WTC11 (cell line): ENCODE data around the gene RASGRP2. TPM values are rescaled to one million over a fixed set of nuclear protein-coding genes. Genes with fewer than 3 reads are reported as not detected.

Experiments used
- ATAC-seq: fragments of 200-7000 bp; cut with Tn5 transposase; 2 replicates; pipeline ENCODE4 v1.10.0; 2021; ENCODE audit warnings: mild to moderate bottlenecking, moderate library complexity
- CTCF ChIA-PET: fragments of 300-600 bp; sonication (Branson Sonifier 250); formaldehyde crosslinking; loops from one replicate; lab custom pipeline; 2021; ENCODE audit warnings: antibody characterized with exemption; lab: Charles Lee
- POLR2A ChIA-PET: fragments of 350-600 bp; sonication (Branson Sonifier 250); formaldehyde crosslinking; loops from one replicate; lab custom pipeline; 2021; ENCODE audit warnings: antibody characterized with exemption; lab: Charles Lee
- DNase-seq: peaks from one replicate; pipeline ENCODE4 v3.0.0; 2021; ENCODE audit warnings: low spot score
- H3K27ac Mint-ChIP-seq: 2 replicates; pipeline ENCODE4 v1.8.0; 2021; ENCODE audit warnings: mixed read lengths
- H3K27me3 Mint-ChIP-seq: 2 replicates; pipeline ENCODE4 v1.8.0; 2021; ENCODE audit warnings: low read depth, mild to moderate bottlenecking, moderate library complexity, mixed read lengths
- H3K36me3 Mint-ChIP-seq: 2 replicates; pipeline ENCODE4 v1.8.0; 2021; ENCODE audit warnings: mixed read lengths
- H3K4me1 Mint-ChIP-seq: 2 replicates; pipeline ENCODE4 v1.8.0; 2022; ENCODE audit warnings: mixed read lengths
- H3K4me3 Mint-ChIP-seq: 2 replicates; pipeline ENCODE4 v1.8.0; 2021; ENCODE audit warnings: mild to moderate bottlenecking, moderate library complexity, mixed read lengths
- H3K9me3 Mint-ChIP-seq: 2 replicates; pipeline ENCODE4 v1.8.0; 2021; ENCODE audit warnings: mixed read lengths
- ELF4 ChIP-seq: sonication (generic); formaldehyde crosslinking; IDR thresholded peaks from 2 replicates; pipeline ENCODE4 v1.8.1; 2022; ENCODE audit warnings: low read depth, mild to moderate bottlenecking, moderate library complexity, missing genetic modification reagents
- FOXP1 ChIP-seq: sonication (generic); formaldehyde crosslinking; IDR thresholded peaks from 2 replicates; pipeline ENCODE4 v1.8.0; 2022; ENCODE audit warnings: missing genetic modification reagents, mild to moderate bottlenecking, moderate library complexity, borderline replicate concordance
- GRHL2 ChIP-seq: fragments of 250-450 bp; sonication (Bioruptor Pico); IDR thresholded peaks from 2 replicates; pipeline ENCODE4 v1.8.0; 2022; ENCODE audit warnings: mild to moderate bottlenecking, moderate library complexity; ENCODE audit not compliant: insufficient replicate concordance, severe bottlenecking
- GTF2I ChIP-seq: fragments of 250-450 bp; sonication (Bioruptor Pico); conservative IDR thresholded peaks from 2 replicates; pipeline ENCODE4 v1.4.0; 2021; ENCODE audit warnings: mild to moderate bottlenecking
- IRF2 ChIP-seq: sonication (generic); formaldehyde crosslinking; IDR thresholded peaks from 2 replicates; pipeline ENCODE4 v1.8.0; 2022; ENCODE audit warnings: low read depth, missing genetic modification reagents, borderline replicate concordance
- NFATC4 ChIP-seq: fragments of 250-450 bp; sonication (Bioruptor Pico); IDR thresholded peaks from 2 replicates; pipeline ENCODE4 v1.9.0; 2021; ENCODE audit warnings: mild to moderate bottlenecking
- OVOL2 ChIP-seq: fragments of 250-450 bp; sonication (Bioruptor Pico); IDR thresholded peaks from 2 replicates; pipeline ENCODE4 v1.9.0; 2021; ENCODE audit warnings: mild to moderate bottlenecking, borderline replicate concordance
- PRRX2 ChIP-seq: fragments of 250-450 bp; sonication (Bioruptor Pico); IDR thresholded peaks from 2 replicates; pipeline ENCODE4 v1.8.0; 2021; ENCODE audit warnings: mild to moderate bottlenecking
- RORB ChIP-seq: fragments of 250-450 bp; sonication (Bioruptor Pico); IDR thresholded peaks from 2 replicates; pipeline ENCODE4 v1.9.0; 2021; ENCODE audit warnings: mild to moderate bottlenecking
- SP1 ChIP-seq: sonication (generic); formaldehyde crosslinking; conservative IDR thresholded peaks from 2 replicates; pipeline ENCODE4 v1.8.1; 2022; ENCODE audit warnings: missing genetic modification reagents
- TEAD4 ChIP-seq: sonication (generic); formaldehyde crosslinking; IDR thresholded peaks from 2 replicates; pipeline ENCODE4 v1.8.0; 2022; ENCODE audit warnings: mild to moderate bottlenecking, missing genetic modification reagents
- TP53 ChIP-seq: sonication (generic); formaldehyde crosslinking; IDR thresholded peaks from 2 replicates; pipeline ENCODE4 v1.8.1; 2023; ENCODE audit warnings: mild to moderate bottlenecking, missing genetic modification reagents
- ZBTB21 ChIP-seq: sonication (generic); formaldehyde crosslinking; IDR thresholded peaks from 2 replicates; pipeline ENCODE4 v1.8.1; 2023; ENCODE audit warnings: mild to moderate bottlenecking, missing genetic modification reagents, borderline replicate concordance
- ZNF232 ChIP-seq: sonication (generic); formaldehyde crosslinking; IDR thresholded peaks from 2 replicates; pipeline ENCODE4 v1.8.0; 2022; ENCODE audit warnings: mild to moderate bottlenecking, missing genetic modification reagents
- ZNF416 ChIP-seq: fragments of 250-450 bp; sonication (Bioruptor Pico); IDR thresholded peaks from 2 replicates; pipeline ENCODE4 v1.9.0; 2021; ENCODE audit warnings: mild to moderate bottlenecking, inconsistent platforms
- ZNF423 ChIP-seq: fragments of 250-450 bp; sonication (Bioruptor Pico); IDR thresholded peaks from 2 replicates; pipeline ENCODE4 v2.1.2; 2022; ENCODE audit warnings: mild to moderate bottlenecking, moderate library complexity
- total RNA-seq: library from RNA; stranded (reverse); gene quantifications from 3 replicates; pipeline ENCODE4 v1.2.3, GENCODE V29; 2021
- TF ChIP-seq, protein P1 (sequence below): sonication (generic); formaldehyde crosslinking; IDR thresholded peaks from 2 replicates; pipeline ENCODE4 v1.8.0; 2022; ENCODE audit warnings: mild to moderate bottlenecking, missing genetic modification reagents
- TF ChIP-seq, protein P2 (sequence below): sonication (generic); formaldehyde crosslinking; IDR thresholded peaks from 2 replicates; pipeline ENCODE4 v1.8.0; 2022; ENCODE audit warnings: mild to moderate bottlenecking, missing genetic modification reagents
- TF ChIP-seq, protein P3 (sequence below): sonication (generic); formaldehyde crosslinking; IDR thresholded peaks from 2 replicates; pipeline ENCODE4 v1.8.1; 2023; ENCODE audit warnings: mild to moderate bottlenecking, missing genetic modification reagents
- TF ChIP-seq, protein P4 (sequence below): sonication (generic); formaldehyde crosslinking; IDR thresholded peaks from 2 replicates; pipeline ENCODE4 v1.8.1; 2023; ENCODE audit warnings: mild to moderate bottlenecking, moderate library complexity, missing genetic modification reagents
- TF ChIP-seq, protein P5 (sequence below): sonication (generic); formaldehyde crosslinking; IDR thresholded peaks from 2 replicates; pipeline ENCODE4 v1.8.0; 2022; ENCODE audit warnings: missing genetic modification reagents
- TF ChIP-seq, protein P6 (sequence below): fragments of 250-450 bp; sonication (Bioruptor Pico); IDR thresholded peaks from 2 replicates; pipeline ENCODE4 v2.1.2; 2022; ENCODE audit warnings: mild to moderate bottlenecking, moderate library complexity
- TF ChIP-seq, protein P7 (sequence below): fragments of 250-450 bp; sonication (Bioruptor Pico); IDR thresholded peaks from 2 replicates; pipeline ENCODE4 v1.8.0; 2021; ENCODE audit warnings: mild to moderate bottlenecking
- TF ChIP-seq, protein P8 (sequence below): sonication (generic); formaldehyde crosslinking; IDR thresholded peaks from 2 replicates; pipeline ENCODE4 v1.8.0; 2022; ENCODE audit warnings: mild to moderate bottlenecking, missing genetic modification reagents

The RASGRP2 gene
- total RNA-seq, 1 experiment from 2014 or later, result 31.9 TPM

DNA sequence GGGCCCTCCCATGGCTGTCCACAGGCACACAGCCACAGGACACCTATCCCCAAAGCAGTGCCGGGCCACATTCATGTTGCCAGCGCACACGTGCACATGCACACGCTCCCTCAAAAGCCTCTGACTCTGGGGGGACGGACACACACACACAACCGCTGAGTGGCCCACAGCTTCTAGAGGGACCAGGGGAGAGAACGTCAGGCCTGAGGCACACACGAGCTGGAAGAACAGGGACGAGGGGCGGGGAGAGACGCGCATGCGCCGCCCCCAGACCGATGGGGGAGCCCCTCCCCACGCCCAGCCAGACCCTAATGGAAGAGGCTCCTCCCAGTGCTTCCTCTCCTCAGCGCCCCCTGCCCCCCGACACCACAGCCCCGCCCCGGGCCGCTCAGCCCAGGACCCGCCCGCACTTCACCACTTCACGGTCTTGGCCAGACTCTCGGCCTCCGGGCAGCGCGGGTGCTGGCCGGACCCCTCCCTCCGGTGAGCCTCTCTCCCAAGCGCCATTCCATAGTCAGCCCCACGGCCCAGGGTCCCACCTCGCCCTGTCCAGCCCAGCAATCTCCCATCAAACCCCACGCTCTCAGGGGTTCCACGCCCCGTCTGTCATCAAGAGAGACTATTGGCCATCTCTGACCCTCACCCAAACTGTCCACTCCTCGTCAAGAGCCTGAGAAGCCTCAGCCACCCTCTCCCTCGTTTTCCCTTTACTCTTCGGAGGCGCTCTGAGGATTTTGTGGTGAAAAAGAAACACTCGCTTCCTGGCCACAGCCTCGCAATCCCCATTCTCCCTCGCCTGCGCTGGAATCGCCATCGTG lies 32.6 kb downstream of the RASGRP2 start:
- ChIA-PET CTCF (interaction anchor here (0.6 to 4.1 kb wide), 13 partner anchors 17 to 399 kb away, joined by 3 to 49 read pairs (median 4); no protein-coding TSS in a partner anchor), POLR2A (interaction anchor here (0.6 to 1.0 kb wide), 2 partner anchors 49 to 465 kb away, joined by 3 read pairs; partner anchors contain the start of gene PYGM)
- H3K4me3 Mint-ChIP-seq, result peak overlapping the region; percentile 61
- H3K36me3 Mint-ChIP-seq, result no peaks in the 10 kb centered on the region
- no peak overlapping the region for H3K27ac Mint-ChIP-seq
- peaks cover 62% of the 10 kb centered on the region for H3K27me3 Mint-ChIP-seq
- ATAC-seq (peak; percentile 85), DNase-seq (peak; percentile 83)
- peaks cover 49% of the 10 kb centered on the region for H3K4me1 Mint-ChIP-seq
- no peaks in the 10 kb centered on the region for H3K9me3 Mint-ChIP-seq
- TF ChIP-seq OVOL2 (CRISPR knock-in tag) (no peak), GRHL2 (CRISPR knock-in tag) (no peak), GTF2I (CRISPR knock-in tag) (no peak), RORB (CRISPR knock-in tag) (no peak), TEAD4 (CRISPR knock-in tag) (no peak), ZNF416 (CRISPR knock-in tag) (0 out of 2 replicates have a peak, but pooled peaks have one; percentile 38), ZNF423 (CRISPR knock-in tag) (no peak), ELF4 (CRISPR knock-in tag) (no peak), ZNF232 (0 out of 2 replicates have a peak, but pooled peaks have one; percentile 44), TP53 (CRISPR knock-in tag) (no peak; the same call in 1 of the 2 replicates), IRF2 (CRISPR knock-in tag) (no peak), ZBTB21 (CRISPR knock-in tag) (0 out of 2 replicates have a peak, but pooled peaks have one; percentile 40), NFATC4 (CRISPR knock-in tag) (no peak), FOXP1 (no peak), SP1 (CRISPR knock-in tag) (0 out of 2 replicates have a peak, but pooled peaks have one; percentile 64), PRRX2 (CRISPR knock-in tag) (no peak)
- TF ChIP-seq, protein P1, sequence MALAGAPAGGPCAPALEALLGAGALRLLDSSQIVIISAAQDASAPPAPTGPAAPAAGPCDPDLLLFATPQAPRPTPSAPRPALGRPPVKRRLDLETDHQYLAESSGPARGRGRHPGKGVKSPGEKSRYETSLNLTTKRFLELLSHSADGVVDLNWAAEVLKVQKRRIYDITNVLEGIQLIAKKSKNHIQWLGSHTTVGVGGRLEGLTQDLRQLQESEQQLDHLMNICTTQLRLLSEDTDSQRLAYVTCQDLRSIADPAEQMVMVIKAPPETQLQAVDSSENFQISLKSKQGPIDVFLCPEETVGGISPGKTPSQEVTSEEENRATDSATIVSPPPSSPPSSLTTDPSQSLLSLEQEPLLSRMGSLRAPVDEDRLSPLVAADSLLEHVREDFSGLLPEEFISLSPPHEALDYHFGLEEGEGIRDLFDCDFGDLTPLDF (CRISPR knock-in tag), result no peak
- TF ChIP-seq, protein P2, sequence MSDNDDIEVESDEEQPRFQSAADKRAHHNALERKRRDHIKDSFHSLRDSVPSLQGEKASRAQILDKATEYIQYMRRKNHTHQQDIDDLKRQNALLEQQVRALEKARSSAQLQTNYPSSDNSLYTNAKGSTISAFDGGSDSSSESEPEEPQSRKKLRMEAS (CRISPR knock-in tag), result no peak
- TF ChIP-seq, protein P3, sequence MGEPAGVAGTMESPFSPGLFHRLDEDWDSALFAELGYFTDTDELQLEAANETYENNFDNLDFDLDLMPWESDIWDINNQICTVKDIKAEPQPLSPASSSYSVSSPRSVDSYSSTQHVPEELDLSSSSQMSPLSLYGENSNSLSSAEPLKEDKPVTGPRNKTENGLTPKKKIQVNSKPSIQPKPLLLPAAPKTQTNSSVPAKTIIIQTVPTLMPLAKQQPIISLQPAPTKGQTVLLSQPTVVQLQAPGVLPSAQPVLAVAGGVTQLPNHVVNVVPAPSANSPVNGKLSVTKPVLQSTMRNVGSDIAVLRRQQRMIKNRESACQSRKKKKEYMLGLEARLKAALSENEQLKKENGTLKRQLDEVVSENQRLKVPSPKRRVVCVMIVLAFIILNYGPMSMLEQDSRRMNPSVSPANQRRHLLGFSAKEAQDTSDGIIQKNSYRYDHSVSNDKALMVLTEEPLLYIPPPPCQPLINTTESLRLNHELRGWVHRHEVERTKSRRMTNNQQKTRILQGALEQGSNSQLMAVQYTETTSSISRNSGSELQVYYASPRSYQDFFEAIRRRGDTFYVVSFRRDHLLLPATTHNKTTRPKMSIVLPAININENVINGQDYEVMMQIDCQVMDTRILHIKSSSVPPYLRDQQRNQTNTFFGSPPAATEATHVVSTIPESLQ (CRISPR knock-in tag), result no peak
- TF ChIP-seq, protein P4, sequence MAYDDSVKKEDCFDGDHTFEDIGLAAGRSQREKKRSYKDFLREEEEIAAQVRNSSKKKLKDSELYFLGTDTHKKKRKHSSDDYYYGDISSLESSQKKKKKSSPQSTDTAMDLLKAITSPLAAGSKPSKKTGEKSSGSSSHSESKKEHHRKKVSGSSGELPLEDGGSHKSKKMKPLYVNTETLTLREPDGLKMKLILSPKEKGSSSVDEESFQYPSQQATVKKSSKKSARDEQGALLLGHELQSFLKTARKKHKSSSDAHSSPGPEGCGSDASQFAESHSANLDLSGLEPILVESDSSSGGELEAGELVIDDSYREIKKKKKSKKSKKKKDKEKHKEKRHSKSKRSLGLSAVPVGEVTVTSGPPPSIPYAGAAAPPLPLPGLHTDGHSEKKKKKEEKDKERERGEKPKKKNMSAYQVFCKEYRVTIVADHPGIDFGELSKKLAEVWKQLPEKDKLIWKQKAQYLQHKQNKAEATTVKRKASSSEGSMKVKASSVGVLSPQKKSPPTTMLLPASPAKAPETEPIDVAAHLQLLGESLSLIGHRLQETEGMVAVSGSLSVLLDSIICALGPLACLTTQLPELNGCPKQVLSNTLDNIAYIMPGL (CRISPR knock-in tag), result no peak
- TF ChIP-seq, protein P5, sequence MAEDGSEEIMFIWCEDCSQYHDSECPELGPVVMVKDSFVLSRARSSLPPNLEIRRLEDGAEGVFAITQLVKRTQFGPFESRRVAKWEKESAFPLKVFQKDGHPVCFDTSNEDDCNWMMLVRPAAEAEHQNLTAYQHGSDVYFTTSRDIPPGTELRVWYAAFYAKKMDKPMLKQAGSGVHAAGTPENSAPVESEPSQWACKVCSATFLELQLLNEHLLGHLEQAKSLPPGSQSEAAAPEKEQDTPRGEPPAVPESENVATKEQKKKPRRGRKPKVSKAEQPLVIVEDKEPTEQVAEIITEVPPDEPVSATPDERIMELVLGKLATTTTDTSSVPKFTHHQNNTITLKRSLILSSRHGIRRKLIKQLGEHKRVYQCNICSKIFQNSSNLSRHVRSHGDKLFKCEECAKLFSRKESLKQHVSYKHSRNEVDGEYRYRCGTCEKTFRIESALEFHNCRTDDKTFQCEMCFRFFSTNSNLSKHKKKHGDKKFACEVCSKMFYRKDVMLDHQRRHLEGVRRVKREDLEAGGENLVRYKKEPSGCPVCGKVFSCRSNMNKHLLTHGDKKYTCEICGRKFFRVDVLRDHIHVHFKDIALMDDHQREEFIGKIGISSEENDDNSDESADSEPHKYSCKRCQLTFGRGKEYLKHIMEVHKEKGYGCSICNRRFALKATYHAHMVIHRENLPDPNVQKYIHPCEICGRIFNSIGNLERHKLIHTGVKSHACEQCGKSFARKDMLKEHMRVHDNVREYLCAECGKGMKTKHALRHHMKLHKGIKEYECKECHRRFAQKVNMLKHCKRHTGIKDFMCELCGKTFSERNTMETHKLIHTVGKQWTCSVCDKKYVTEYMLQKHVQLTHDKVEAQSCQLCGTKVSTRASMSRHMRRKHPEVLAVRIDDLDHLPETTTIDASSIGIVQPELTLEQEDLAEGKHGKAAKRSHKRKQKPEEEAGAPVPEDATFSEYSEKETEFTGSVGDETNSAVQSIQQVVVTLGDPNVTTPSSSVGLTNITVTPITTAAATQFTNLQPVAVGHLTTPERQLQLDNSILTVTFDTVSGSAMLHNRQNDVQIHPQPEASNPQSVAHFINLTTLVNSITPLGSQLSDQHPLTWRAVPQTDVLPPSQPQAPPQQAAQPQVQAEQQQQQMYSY, result no peak
- TF ChIP-seq, protein P6, sequence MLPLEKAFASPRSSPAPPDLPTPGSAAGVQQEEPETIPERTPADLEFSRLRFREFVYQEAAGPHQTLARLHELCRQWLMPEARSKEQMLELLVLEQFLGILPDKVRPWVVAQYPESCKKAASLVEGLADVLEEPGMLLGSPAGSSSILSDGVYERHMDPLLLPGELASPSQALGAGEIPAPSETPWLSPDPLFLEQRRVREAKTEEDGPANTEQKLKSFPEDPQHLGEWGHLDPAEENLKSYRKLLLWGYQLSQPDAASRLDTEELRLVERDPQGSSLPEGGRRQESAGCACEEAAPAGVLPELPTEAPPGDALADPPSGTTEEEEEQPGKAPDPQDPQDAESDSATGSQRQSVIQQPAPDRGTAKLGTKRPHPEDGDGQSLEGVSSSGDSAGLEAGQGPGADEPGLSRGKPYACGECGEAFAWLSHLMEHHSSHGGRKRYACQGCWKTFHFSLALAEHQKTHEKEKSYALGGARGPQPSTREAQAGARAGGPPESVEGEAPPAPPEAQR (CRISPR knock-in tag), result no peak
- TF ChIP-seq, protein P7, sequence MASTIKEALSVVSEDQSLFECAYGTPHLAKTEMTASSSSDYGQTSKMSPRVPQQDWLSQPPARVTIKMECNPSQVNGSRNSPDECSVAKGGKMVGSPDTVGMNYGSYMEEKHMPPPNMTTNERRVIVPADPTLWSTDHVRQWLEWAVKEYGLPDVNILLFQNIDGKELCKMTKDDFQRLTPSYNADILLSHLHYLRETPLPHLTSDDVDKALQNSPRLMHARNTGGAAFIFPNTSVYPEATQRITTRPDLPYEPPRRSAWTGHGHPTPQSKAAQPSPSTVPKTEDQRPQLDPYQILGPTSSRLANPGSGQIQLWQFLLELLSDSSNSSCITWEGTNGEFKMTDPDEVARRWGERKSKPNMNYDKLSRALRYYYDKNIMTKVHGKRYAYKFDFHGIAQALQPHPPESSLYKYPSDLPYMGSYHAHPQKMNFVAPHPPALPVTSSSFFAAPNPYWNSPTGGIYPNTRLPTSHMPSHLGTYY (CRISPR knock-in tag), result no peak
- TF ChIP-seq, protein P8, sequence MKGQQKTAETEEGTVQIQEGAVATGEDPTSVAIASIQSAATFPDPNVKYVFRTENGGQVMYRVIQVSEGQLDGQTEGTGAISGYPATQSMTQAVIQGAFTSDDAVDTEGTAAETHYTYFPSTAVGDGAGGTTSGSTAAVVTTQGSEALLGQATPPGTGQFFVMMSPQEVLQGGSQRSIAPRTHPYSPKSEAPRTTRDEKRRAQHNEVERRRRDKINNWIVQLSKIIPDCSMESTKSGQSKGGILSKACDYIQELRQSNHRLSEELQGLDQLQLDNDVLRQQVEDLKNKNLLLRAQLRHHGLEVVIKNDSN, result no peak
